Loucy (cell line): ENCODE measurements around the gene SPRR3.

ENCODE experiments used
- H2AFZ ChIP-seq: fragments of 200-600 bp; sonication (generic); 2 replicates; pipeline ENCODE4 v1.6.0; 2016; ENCODE audit warnings: antibody characterized with exemption, mild to moderate bottlenecking, low read length, moderate library complexity
- H3F3A ChIP-seq: fragments of 200-600 bp; 2 replicates; pipeline ENCODE4 v1.6.0; 2016; ENCODE audit warnings: antibody characterized with exemption, low read depth, mild to moderate bottlenecking
- H3K27me3 ChIP-seq: fragments of 200-600 bp; sonication (generic); 2 replicates; pipeline ENCODE4 v1.6.1; 2014; ENCODE audit warnings: low read length, mild to moderate bottlenecking; ENCODE audit not compliant: insufficient read depth, poor library complexity, severe bottlenecking
- H3K36me3 ChIP-seq: fragments of 200-600 bp; sonication (generic); 2 replicates; pipeline ENCODE4 v1.6.1; 2016; ENCODE audit warnings: low read length; ENCODE audit not compliant: insufficient read depth
- H3K4me1 ChIP-seq: fragments of 200-600 bp; sonication (generic); 2 replicates; pipeline ENCODE4 v1.5.1; 2014; ENCODE audit warnings: low read length, mild to moderate bottlenecking; ENCODE audit not compliant: insufficient read depth, poor library complexity, severe bottlenecking
- H3K4me2 ChIP-seq: fragments of 200-600 bp; sonication (generic); 2 replicates; pipeline ENCODE4 v1.6.0; 2014; ENCODE audit warnings: antibody characterized with exemption, low read length, low read depth, mild to moderate bottlenecking; ENCODE audit not compliant: poor library complexity, severe bottlenecking
- H3K4me3 ChIP-seq: fragments of 200-600 bp; sonication (generic); 2 replicates; pipeline ENCODE4 v1.5.1; 2014; ENCODE audit warnings: low read length, mild to moderate bottlenecking, mixed read lengths; ENCODE audit not compliant: poor library complexity, severe bottlenecking
- H3K79me2 ChIP-seq: fragments of 200-600 bp; sonication (generic); 2 replicates; pipeline ENCODE4 v1.6.1; 2014; ENCODE audit warnings: low read length; ENCODE audit not compliant: insufficient read depth
- H3K9ac ChIP-seq: fragments of 200-600 bp; sonication (generic); 2 replicates; pipeline ENCODE4 v1.6.0; 2014; ENCODE audit warnings: mild to moderate bottlenecking, low read depth, low read length, moderate library complexity; ENCODE audit not compliant: poor library complexity, severe bottlenecking
- H3K9me2 ChIP-seq: fragments of 200-600 bp; sonication (generic); replicated peaks from 2 replicates; pipeline ENCODE4 v1.6.1; 2016; ENCODE audit warnings: low read depth, low read length, mixed read lengths
- H3K9me3 ChIP-seq: fragments of 200-600 bp; sonication (generic); 2 replicates; pipeline ENCODE4 v1.6.1; 2014; ENCODE audit warnings: mild to moderate bottlenecking, antibody characterized with exemption, low read length, low read depth; ENCODE audit not compliant: insufficient read depth
- H4K20me1 ChIP-seq: fragments of 200-600 bp; sonication (generic); 2 replicates; pipeline ENCODE4 v1.6.0; 2014; ENCODE audit warnings: antibody characterized with exemption, low read length, mild to moderate bottlenecking; ENCODE audit not compliant: insufficient read depth, poor library complexity, severe bottlenecking
- EZH2phosphoT487 ChIP-seq: fragments of 200-600 bp; IDR thresholded peaks from 2 replicates; pipeline ENCODE4 v1.6.1; 2018; ENCODE audit warnings: antibody characterized with exemption, mild to moderate bottlenecking, moderate library complexity, borderline replicate concordance
- TF ChIP-seq, protein P1 (sequence below): fragments of 200-600 bp; sonication (generic); conservative IDR thresholded peaks from 2 replicates; pipeline ENCODE4 v1.5.1; 2014; ENCODE audit warnings: mild to moderate bottlenecking, antibody characterized with exemption, low read length

Gene SPRR3

DNA sequence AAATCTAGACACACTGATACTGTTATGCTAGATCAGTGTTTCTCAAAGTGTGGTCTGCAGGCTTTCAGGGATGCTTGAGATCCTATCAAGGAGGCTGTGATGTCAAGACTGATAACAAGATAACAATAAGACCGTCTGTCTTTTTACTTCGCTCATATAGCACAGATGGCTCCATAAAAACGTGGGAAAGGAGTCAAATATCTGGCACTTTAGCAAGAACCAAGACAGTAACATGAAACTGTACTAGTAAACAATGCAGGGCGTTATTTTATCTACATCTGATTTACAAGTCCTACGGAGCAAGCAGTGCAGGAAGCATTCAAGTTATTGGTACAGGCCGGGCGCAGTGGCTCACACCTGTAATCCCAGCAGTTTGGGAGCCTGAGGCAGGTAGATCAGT lies 3.6 kb upstream of the SPRR3 start:
- no peaks in the 10 kb centered on the region for H3K9me2 ChIP-seq
- H3K79me2 ChIP-seq = no peaks in the 10 kb centered on the region
- no peak overlapping the region for H3K9ac ChIP-seq
- no peaks in the 10 kb centered on the region for H4K20me1 ChIP-seq
- H3F3A ChIP-seq = no peaks in the 10 kb centered on the region
- H3K27me3 ChIP-seq = no peaks in the 10 kb centered on the region
- H3K36me3 ChIP-seq = no peaks in the 10 kb centered on the region
- TF ChIP-seq, protein P1, sequence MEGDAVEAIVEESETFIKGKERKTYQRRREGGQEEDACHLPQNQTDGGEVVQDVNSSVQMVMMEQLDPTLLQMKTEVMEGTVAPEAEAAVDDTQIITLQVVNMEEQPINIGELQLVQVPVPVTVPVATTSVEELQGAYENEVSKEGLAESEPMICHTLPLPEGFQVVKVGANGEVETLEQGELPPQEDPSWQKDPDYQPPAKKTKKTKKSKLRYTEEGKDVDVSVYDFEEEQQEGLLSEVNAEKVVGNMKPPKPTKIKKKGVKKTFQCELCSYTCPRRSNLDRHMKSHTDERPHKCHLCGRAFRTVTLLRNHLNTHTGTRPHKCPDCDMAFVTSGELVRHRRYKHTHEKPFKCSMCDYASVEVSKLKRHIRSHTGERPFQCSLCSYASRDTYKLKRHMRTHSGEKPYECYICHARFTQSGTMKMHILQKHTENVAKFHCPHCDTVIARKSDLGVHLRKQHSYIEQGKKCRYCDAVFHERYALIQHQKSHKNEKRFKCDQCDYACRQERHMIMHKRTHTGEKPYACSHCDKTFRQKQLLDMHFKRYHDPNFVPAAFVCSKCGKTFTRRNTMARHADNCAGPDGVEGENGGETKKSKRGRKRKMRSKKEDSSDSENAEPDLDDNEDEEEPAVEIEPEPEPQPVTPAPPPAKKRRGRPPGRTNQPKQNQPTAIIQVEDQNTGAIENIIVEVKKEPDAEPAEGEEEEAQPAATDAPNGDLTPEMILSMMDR = no peak
- no peak for TF ChIP-seq EZH2phosphoT487
- H3K9me3 ChIP-seq = no peaks in the 10 kb centered on the region
- no peak overlapping the region for H3K4me3 ChIP-seq
- H3K4me2 ChIP-seq = no peak overlapping the region
- no peaks in the 10 kb centered on the region for H3K4me1 ChIP-seq
- no peak overlapping the region for H2AFZ ChIP-seq

GRCh38 chr1:152998476-152998875 lies 3.1 kb upstream of the SPRR3 start:
- no peaks in the 10 kb centered on the region for H3K9me2 ChIP-seq

GRCh38 chr1:152999818-153000217 lies 1.7 kb upstream of the SPRR3 start:
- Histone ChIP-seq H3K4me1 (no peaks in the 10 kb centered on the region), H3K27me3 (no peaks in the 10 kb centered on the region), H2AFZ (no peak overlapping the region), H3K4me2 (no peak overlapping the region), H3K79me2 (no peaks in the 10 kb centered on the region), H3K36me3 (no peaks in the 10 kb centered on the region), H3K9me3 (no peaks in the 10 kb centered on the region), H4K20me1 (no peaks in the 10 kb centered on the region), H3K9ac (no peak overlapping the region), H3K9me2 (no peaks in the 10 kb centered on the region), H3F3A (no peaks in the 10 kb centered on the region), H3K4me3 (no peak overlapping the region)
- TF ChIP-seq, protein P1 = no peak
- no peak for TF ChIP-seq EZH2phosphoT487

More at GRCh38 chr1:152998476-152998875, 3.1 kb upstream of the SPRR3 start:
- no peak overlapping the region for H3K4me3 ChIP-seq
- H3K9me3 ChIP-seq = no peaks in the 10 kb centered on the region
- no peak for TF ChIP-seq EZH2phosphoT487
- TF ChIP-seq, protein P1 = no peak
- no peaks in the 10 kb centered on the region for H3K4me1 ChIP-seq
- H3K4me2 ChIP-seq = no peak overlapping the region
- H3K79me2 ChIP-seq = no peaks in the 10 kb centered on the region
- H3K36me3 ChIP-seq = no peaks in the 10 kb centered on the region
- no peaks in the 10 kb centered on the region for H3K27me3 ChIP-seq
- H3F3A ChIP-seq = no peaks in the 10 kb centered on the region
- H3K9ac ChIP-seq = no peak overlapping the region
- no peaks in the 10 kb centered on the region for H4K20me1 ChIP-seq
- no peak overlapping the region for H2AFZ ChIP-seq
